Measurements from ENCODE around the gene FHOD3.

FHOD3 gene

GRCh38 chr18:36322408-36322728, 24.9 kb downstream of the FHOD3 start:
- no peak for TF ChIP-seq REST (IDR thresholded peaks at IDR 0.05; ENCODE audit: low read depth)
- no peak for TF ChIP-seq MAX (IDR thresholded peaks at IDR 0.05)
- no peak for TF ChIP-seq ZBTB7A (IDR thresholded peaks at IDR 0.05; ENCODE audit: low read depth)
- TF ChIP-seq EP300 (IDR thresholded peaks at IDR 0.05; ENCODE audit: borderline replicate concordance): no peak
- TF ChIP-seq NFIC (IDR thresholded peaks at IDR 0.05): no peak
- TF ChIP-seq YY1 (IDR thresholded peaks at IDR 0.05; ENCODE audit: low read depth): no peak
- TF ChIP-seq CEBPB (IDR thresholded peaks at IDR 0.05): no peak
- TF ChIP-seq TAF1 (IDR thresholded peaks at IDR 0.05; ENCODE audit: low read depth): no peak
- TF ChIP-seq EGR1 (IDR thresholded peaks at IDR 0.05): no peak

GRCh38 chr18:36322734-36323133, 25.2 kb downstream of the FHOD3 start:
- TF ChIP-seq CEBPB (IDR thresholded peaks at IDR 0.05) (no peak), REST (IDR thresholded peaks at IDR 0.05; ENCODE audit: low read depth) (no peak), TCF12 (IDR thresholded peaks at IDR 0.05; ENCODE audit: low read depth) (no peak), CREB1 (IDR thresholded peaks at IDR 0.05; ENCODE audit: low read depth) (no peak)

- TF ChIP-seq RAD21 (IDR thresholded peaks at IDR 0.05; ENCODE audit: low read depth) (no peak), ZBTB7A (IDR thresholded peaks at IDR 0.05; ENCODE audit: low read depth) (no peak), NFIC (IDR thresholded peaks at IDR 0.05) (no peak), TAF1 (IDR thresholded peaks at IDR 0.05; ENCODE audit: low read depth) (no peak), REST (IDR thresholded peaks at IDR 0.05; ENCODE audit: low read depth) (no peak)
Measured at GRCh38 chr18:36323421-36323820, 25.9 kb downstream of the FHOD3 start.

GRCh38 chr18:36325846-36326245, 28.3 kb downstream of the FHOD3 start:
- TF ChIP-seq TEAD4 (IDR thresholded peaks at IDR 0.05) (no peak), TAF1 (IDR thresholded peaks at IDR 0.05; ENCODE audit: low read depth) (no peak), EP300 (IDR thresholded peaks at IDR 0.05; ENCODE audit: borderline replicate concordance) (no peak), EGR1 (IDR thresholded peaks at IDR 0.05) (no peak), RAD21 (IDR thresholded peaks at IDR 0.05; ENCODE audit: low read depth) (no peak), ZBTB7A (IDR thresholded peaks at IDR 0.05; ENCODE audit: low read depth) (no peak), MAX (IDR thresholded peaks at IDR 0.05) (no peak), USF1 (IDR thresholded peaks at IDR 0.05) (no peak), YY1 (IDR thresholded peaks at IDR 0.05; ENCODE audit: low read depth) (no peak), NFIC (IDR thresholded peaks at IDR 0.05) (no peak), FOXM1 (IDR thresholded peaks at IDR 0.05; ENCODE audit: borderline replicate concordance, low read depth) (no peak), TCF12 (IDR thresholded peaks at IDR 0.05; ENCODE audit: low read depth) (no peak), REST (IDR thresholded peaks at IDR 0.05; ENCODE audit: low read depth) (no peak), CREB1 (IDR thresholded peaks at IDR 0.05; ENCODE audit: low read depth) (no peak), CEBPB (IDR thresholded peaks at IDR 0.05) (no peak)

Data from Ishikawa (cell line).